ENCODE results near the gene FOXRED1. TPM values are rescaled to one million over a fixed set of nuclear protein-coding genes. Genes with fewer than 3 reads are reported as not detected.
"Not testable (repeated sequence)": the region's sequence is repeated elsewhere in the genome, so short reads cannot be mapped to it uniquely, and the experiment has no call there.

The FOXRED1 gene
- total RNA-seq, result 6.2 and 8.1 TPM in 2 replicates

GRCh38 chr11:126268708-126269579, at the start of gene FOXRED1, which contains the start of gene SRPRA:
Gene FOXRED1, plus strand, starts transcription at chr11:126269154. Its CDS starts 53 bp downstream, at chr11:126269207.
Gene SRPRA, minus strand, starts transcription at chr11:126268895. Its CDS starts 91 bp downstream, at chr11:126268804.
- peak; percentile 99 for DNase-seq (ENCODE audit: low read depth in 2 of 2)

- DNase-seq (ENCODE audit: low read depth in 2 of 2), result no peak
Measured at GRCh38 chr11:126219547-126219946, 49.4 kb upstream of the FOXRED1 start.

GRCh38 chr11:126224647-126225294, 44.2 kb upstream of the FOXRED1 start:
- DNase-seq (ENCODE audit: low read depth in 2 of 2), result no peak

GRCh38 chr11:126225295-126225665, 43.7 kb upstream of the FOXRED1 start:
- DNase-seq (ENCODE audit: low read depth in 2 of 2), result no peak

GRCh38 chr11:126226334-126227084, 42.4 kb upstream of the FOXRED1 start:
- DNase-seq (ENCODE audit: low read depth in 2 of 2), result no peak

- peak; percentile 5 to 50 for DNase-seq (ENCODE audit: low read depth in 2 of 2)
Measured at GRCh38 chr11:126229858-126230540, 39.0 kb upstream of the FOXRED1 start.

- peak; percentile 29 to 87 for DNase-seq (ENCODE audit: low read depth in 2 of 2)
Measured at GRCh38 chr11:126231725-126232459, 37.1 kb upstream of the FOXRED1 start.

GRCh38 chr11:126232683-126233082, 36.3 kb upstream of the FOXRED1 start:
- DNase-seq (ENCODE audit: low read depth in 2 of 2), result no peak

GRCh38 chr11:126233391-126233790, 35.6 kb upstream of the FOXRED1 start:
- peak in 1 of 2 donors; percentile 51 for DNase-seq (ENCODE audit: low read depth in 2 of 2)

GRCh38 chr11:126246636-126247035, 22.3 kb upstream of the FOXRED1 start:
- peak; percentile 36 to 78 for DNase-seq (ENCODE audit: low read depth in 2 of 2)

- DNase-seq (ENCODE audit: low read depth in 2 of 2), result no peak
Measured at GRCh38 chr11:126253265-126253664, 15.7 kb upstream of the FOXRED1 start.

GRCh38 chr11:126254819-126255218, 14.1 kb upstream of the FOXRED1 start:
- no peak for DNase-seq (ENCODE audit: low read depth in 2 of 2)

GRCh38 chr11:126255507-126255906, 13.4 kb upstream of the FOXRED1 start:
- not testable (repeated sequence) for DNase-seq (ENCODE audit: low read depth in 2 of 2)

- no peak for DNase-seq (ENCODE audit: low read depth in 2 of 2)
Measured at GRCh38 chr11:126256216-126256615, 12.7 kb upstream of the FOXRED1 start.

GRCh38 chr11:126257144-126257543, 11.8 kb upstream of the FOXRED1 start:
- no peak for DNase-seq (ENCODE audit: low read depth in 2 of 2)

- peak in 1 of 2 donors; percentile 14 for DNase-seq (ENCODE audit: low read depth in 2 of 2)
Measured at GRCh38 chr11:126257764-126258163, 11.2 kb upstream of the FOXRED1 start.

GRCh38 chr11:126262216-126262615, 6.7 kb upstream of the FOXRED1 start:
- DNase-seq (ENCODE audit: low read depth in 2 of 2), result no peak

GRCh38 chr11:126263489-126263888, 5.5 kb upstream of the FOXRED1 start:
- no peak for DNase-seq (ENCODE audit: low read depth in 2 of 2)

GRCh38 chr11:126265811-126266210, 3.1 kb upstream of the FOXRED1 start:
- DNase-seq (ENCODE audit: low read depth in 2 of 2), result peak; percentile 29 to 35

- no peak for DNase-seq (ENCODE audit: low read depth in 2 of 2)
Measured at GRCh38 chr11:126267650-126268049, 1.3 kb upstream of the FOXRED1 start.

GRCh38 chr11:126268361-126268707, 620 bp upstream of the FOXRED1 start:
- DNase-seq (ENCODE audit: low read depth in 2 of 2), result no peak
